H1 (cell line): ENCODE results near the gene INHA. TPM values are rescaled to one million over a fixed set of nuclear protein-coding genes. Genes with fewer than 3 reads are reported as not detected.

Source experiments
- ATF3 ChIP-seq: IDR thresholded peaks from 2 replicates; pipeline ENCODE4 v1.6.1; 2011; ENCODE audit warnings: low read depth, mild to moderate bottlenecking, low read length; ENCODE audit not compliant: insufficient read depth
- BRCA1 ChIP-seq: IDR thresholded peaks from 2 replicates; pipeline ENCODE4 v1.6.1; 2012; ENCODE audit warnings: low read depth, low read length, improper control_type of control experiment
- CHD1 ChIP-seq: IDR thresholded peaks from 2 replicates; pipeline ENCODE4 v1.6.1; 2012; ENCODE audit warnings: low read depth, low read length, improper control_type of control experiment
- CHD7 ChIP-seq: fragments of 300-600 bp; sonication (generic); IDR thresholded peaks from 2 replicates; pipeline ENCODE4 v1.7.1; 2012; ENCODE audit warnings: low read length, moderate library complexity, mild to moderate bottlenecking, inconsistent platforms; ENCODE audit not compliant: insufficient replicate concordance
- E2F6 ChIP-seq: IDR thresholded peaks from 2 replicates; pipeline ENCODE4 v1.6.1; 2012; ENCODE audit warnings: inconsistent platforms
- JUND ChIP-seq: IDR thresholded peaks from 2 replicates; pipeline ENCODE4 v1.6.1; 2011; ENCODE audit warnings: mild to moderate bottlenecking, improper control_type of control experiment, low read length
- SIRT6 ChIP-seq: IDR thresholded peaks from one replicate; pipeline ENCODE4 v1.7.1; 2012; ENCODE audit warnings: low read length, inconsistent platforms
- SRF ChIP-seq: IDR thresholded peaks from 2 replicates; pipeline ENCODE4 v1.6.1; 2011; ENCODE audit warnings: mild to moderate bottlenecking, low read depth, low read length, moderate library complexity
- YY1 ChIP-seq: IDR thresholded peaks from 2 replicates; pipeline ENCODE4 v1.6.1; 2011; ENCODE audit warnings: low read depth, mild to moderate bottlenecking, low read length
- ZNF274 ChIP-seq: IDR thresholded peaks from 2 replicates; pipeline ENCODE4 v1.7.0; 2012; ENCODE audit warnings: low read length, borderline replicate concordance; ENCODE audit errors: extremely low read depth
- polyA plus RNA-seq, 7 experiments: library from polyadenylated mRNA; depleted of rRNA in 3 of 7; stranded (reverse) in 5 of 7; unstranded in 2 of 7; fragments of >200 nt in 5 of 7; fragments of 200-250 nt in 2 of 7; gene quantifications; 1 replicate in 5 of 7; 2 replicates in 1 of 7; 4 replicates in 1 of 7; pipeline versions ENCODE4 v1.2.1 to v1.2.3, GENCODE V29; 2011 to 2013; ENCODE audit warnings: missing spikeins in 2 of 7, mixed read lengths in 2 of 7
- total RNA-seq: library from RNA; stranded (reverse); fragmentation: NEBNext Ultra II Directional; extraction: Animal tissue kit (Norgen Biotek cat#: 25700); gene quantifications from 2 replicates; pipeline ENCODE4 v1.2.1, GENCODE V29; 2021

INHA gene
- total and polyA plus RNA-seq, 2 of the 8 experiments (the other 6 are each of a cell fraction or from before 2014, with no cell fraction given), result 0.65 to 2.7 TPM

GRCh38 chr2:219545295-219545942, 26.7 kb upstream of the INHA start (continued):
- TF ChIP-seq CHD7 (no peak), SRF (no peak), YY1 (no peak), CHD1 (no peak), ATF3 (no peak), BRCA1 (no peak), JUND (no peak), E2F6 (no peak), SIRT6 (no peak), ZNF274 (no peak)
